ENCODE data around the gene PCK1.

DNA sequence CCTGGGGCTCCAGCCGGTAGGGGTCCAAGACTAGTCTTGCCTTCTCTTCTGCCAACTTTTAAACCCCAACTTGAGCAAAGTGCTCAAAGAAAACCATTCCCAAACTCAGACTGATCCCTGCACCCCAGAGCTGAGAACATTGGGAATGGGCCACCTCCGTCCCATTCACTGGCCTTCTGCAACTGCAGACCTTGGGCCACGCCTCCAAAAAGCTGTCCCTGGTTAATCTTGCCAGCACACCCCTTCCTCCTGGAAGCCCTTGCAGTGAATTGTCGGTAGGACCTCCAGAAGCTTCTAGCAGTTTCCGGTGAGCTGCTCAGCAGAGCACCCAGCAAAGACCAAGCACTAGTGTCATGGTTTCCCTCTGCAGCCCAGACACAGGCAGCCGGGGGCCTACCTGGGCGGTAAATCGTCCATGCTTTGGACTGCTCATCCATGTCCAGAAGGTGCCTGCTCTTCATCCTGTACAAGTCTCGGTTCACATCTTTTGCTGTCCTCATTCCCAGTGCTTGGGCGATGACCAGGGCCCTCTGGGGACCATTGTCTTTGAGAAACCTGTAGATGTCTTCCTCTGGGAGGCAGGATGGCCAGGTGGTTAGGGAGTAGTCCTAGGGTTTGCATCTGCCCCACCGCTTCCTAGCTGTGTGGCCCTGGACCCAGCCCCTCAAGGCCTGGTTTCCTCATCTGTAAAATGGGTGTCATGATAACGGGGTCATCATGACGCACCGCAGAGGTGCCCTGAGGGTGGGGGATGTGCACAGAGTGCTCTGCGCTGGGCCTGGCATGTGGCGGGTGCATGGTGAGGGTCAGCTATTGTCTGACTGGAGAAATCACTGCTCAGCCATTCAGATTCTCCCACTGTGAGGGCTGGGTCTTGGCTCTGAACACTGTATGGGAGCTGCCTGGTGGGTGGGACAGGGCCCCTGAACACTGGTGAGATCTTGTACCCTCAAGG lies 53.9 kb downstream of the PCK1 start:
- TF ChIP-seq CTCF (IDR thresholded peaks at IDR 0.05) (no peak), POLR2AphosphoS5 (IDR thresholded peaks at IDR 0.05) (no peak)

Measured in breast epithelium (tissue), 3 donors.